ENCODE measurements around the gene ERH. TPM values are rescaled to one million over a fixed set of nuclear protein-coding genes. Genes with fewer than 3 reads are reported as not detected.
"Not testable (repeated sequence)": the region's sequence is repeated elsewhere in the genome, so short reads cannot be mapped to it uniquely, and the experiment has no call there.

Gene ERH
- total RNA-seq, 1 donor from 2014 or later = 282 TPM

DNA sequence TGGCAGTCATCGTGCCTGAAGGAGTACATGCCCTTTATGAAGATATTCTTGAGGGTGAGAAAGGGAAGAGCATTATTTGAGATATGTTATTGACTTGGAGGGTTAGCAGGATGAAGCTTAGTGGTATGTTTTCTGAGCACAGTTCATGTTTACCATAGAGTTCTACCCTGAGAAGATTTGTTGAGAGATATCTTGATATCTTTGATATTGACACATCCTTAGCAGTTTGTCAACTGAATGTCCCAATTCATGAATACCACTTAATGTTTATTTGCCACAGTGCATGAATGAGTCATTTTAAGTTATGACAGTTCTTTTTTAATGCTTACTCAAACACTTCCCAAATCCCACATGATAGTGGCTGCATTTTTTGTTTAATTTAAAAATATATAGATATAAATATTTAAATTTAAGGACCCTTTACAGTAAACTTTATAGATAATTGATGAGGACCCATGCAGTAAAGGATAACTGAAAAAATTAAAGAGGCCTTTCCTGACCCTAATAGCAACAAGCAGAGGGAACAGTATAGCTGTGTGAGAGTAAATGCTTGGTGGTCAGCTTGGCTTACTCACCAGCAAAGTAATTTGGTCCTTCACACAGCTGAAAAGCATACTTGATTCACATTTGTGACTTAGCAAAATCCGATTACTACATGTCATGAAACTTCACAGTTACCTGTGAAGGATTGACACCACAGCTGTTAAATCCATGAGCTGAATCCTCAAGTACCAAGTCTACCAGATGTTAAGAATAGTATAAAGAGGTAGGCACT is 26.2 kb upstream of the ERH start:
- H3K9me3 Mint-ChIP-seq (ENCODE audit: unreplicated experiment) = no peaks in the 10 kb centered on the region
- H3K27me3 Mint-ChIP-seq (ENCODE audit: unreplicated experiment) = no peaks in the 10 kb centered on the region
- TF ChIP-seq, protein P1, sequence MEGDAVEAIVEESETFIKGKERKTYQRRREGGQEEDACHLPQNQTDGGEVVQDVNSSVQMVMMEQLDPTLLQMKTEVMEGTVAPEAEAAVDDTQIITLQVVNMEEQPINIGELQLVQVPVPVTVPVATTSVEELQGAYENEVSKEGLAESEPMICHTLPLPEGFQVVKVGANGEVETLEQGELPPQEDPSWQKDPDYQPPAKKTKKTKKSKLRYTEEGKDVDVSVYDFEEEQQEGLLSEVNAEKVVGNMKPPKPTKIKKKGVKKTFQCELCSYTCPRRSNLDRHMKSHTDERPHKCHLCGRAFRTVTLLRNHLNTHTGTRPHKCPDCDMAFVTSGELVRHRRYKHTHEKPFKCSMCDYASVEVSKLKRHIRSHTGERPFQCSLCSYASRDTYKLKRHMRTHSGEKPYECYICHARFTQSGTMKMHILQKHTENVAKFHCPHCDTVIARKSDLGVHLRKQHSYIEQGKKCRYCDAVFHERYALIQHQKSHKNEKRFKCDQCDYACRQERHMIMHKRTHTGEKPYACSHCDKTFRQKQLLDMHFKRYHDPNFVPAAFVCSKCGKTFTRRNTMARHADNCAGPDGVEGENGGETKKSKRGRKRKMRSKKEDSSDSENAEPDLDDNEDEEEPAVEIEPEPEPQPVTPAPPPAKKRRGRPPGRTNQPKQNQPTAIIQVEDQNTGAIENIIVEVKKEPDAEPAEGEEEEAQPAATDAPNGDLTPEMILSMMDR (IDR thresholded peaks at IDR 0.05; ENCODE audit: unreplicated experiment) = no peak
- DNase-seq (ENCODE audit: low spot score) = no peak
- no peaks in the 10 kb centered on the region for H3K4me1 Mint-ChIP-seq (ENCODE audit: unreplicated experiment)
- H3K36me3 Mint-ChIP-seq (ENCODE audit: low read depth, unreplicated experiment) = peaks cover 12% of the 10 kb centered on the region
- no peak overlapping the region for H3K27ac Mint-ChIP-seq (ENCODE audit: unreplicated experiment)
- no peak overlapping the region for H3K4me3 Mint-ChIP-seq (ENCODE audit: unreplicated experiment)

DNA sequence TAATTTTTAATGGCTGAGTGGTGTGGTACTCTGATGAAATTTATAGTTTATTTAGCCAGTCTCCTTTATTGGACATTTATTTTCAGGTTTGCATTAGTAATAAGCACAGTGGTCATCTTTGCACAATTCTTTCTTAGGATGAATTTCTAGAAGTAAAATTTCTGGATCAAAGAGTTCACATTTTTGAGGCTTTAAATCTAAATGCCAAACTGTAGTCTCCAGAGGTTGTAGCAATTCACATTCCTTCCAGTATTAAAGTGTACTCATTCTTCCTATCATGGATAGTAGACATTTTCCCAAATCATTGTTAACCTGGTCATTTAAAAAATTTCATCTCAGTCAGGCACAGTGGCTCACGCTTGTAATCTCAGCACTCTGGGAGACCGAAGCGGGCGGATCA is 25.2 kb upstream of the ERH start:
- Mint-ChIP-seq H3K9me3 (ENCODE audit: unreplicated experiment) (no peaks in the 10 kb centered on the region), H3K36me3 (ENCODE audit: low read depth, unreplicated experiment) (peaks cover 12% of the 10 kb centered on the region), H3K27me3 (ENCODE audit: unreplicated experiment) (no peaks in the 10 kb centered on the region), H3K4me1 (ENCODE audit: unreplicated experiment) (no peaks in the 10 kb centered on the region), H3K27ac (ENCODE audit: unreplicated experiment) (no peak overlapping the region), H3K4me3 (ENCODE audit: unreplicated experiment) (no peak overlapping the region)
- no peak for DNase-seq (ENCODE audit: low spot score)
- TF ChIP-seq, protein P1 (IDR thresholded peaks at IDR 0.05; ENCODE audit: unreplicated experiment) = no peak

DNA sequence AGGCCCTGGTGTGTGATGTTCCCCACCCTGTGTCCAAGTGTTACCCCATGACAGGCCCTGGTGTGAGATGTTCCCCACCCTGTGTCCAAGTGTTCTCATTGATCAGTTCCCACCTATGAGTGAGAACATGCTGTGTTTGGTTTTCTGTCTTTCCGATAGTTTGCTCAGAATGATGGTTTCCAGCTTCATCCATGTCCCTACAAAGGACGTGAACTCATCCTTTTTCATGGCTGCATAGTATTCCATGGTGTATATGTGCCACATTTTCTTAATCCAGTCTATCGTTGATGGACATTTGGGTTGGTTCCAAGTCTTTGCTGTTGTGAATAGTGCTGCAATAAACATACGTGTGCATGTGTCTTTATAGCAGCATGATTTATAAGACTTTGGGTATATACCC is 18.0 kb upstream of the ERH start:
- H3K27me3 Mint-ChIP-seq (ENCODE audit: unreplicated experiment); H3K27ac Mint-ChIP-seq (ENCODE audit: unreplicated experiment); H3K4me1 Mint-ChIP-seq (ENCODE audit: unreplicated experiment); H3K36me3 Mint-ChIP-seq (ENCODE audit: low read depth, unreplicated experiment); H3K9me3 Mint-ChIP-seq (ENCODE audit: unreplicated experiment); H3K4me3 Mint-ChIP-seq (ENCODE audit: unreplicated experiment); DNase-seq (ENCODE audit: low spot score): not testable (repeated sequence)

DNA sequence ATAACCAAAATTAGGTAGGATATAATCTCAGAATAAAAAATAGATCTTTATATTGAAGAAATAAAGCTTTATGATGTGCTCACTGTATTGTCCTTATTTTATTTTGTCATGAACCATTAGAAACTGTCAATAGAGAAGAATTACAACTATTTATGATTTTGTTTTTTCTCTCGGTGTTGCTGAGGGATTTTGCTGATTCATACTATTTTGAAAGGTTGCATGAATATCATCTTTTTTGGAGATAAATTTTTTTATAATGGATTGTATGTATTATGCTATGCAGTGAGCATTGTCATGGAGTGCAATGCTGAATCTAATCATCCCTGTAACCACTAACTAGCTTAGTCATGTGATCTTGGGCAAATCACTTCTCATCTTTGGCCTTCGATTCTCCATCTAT is 15.4 kb upstream of the ERH start:
- Mint-ChIP-seq H3K9me3 (ENCODE audit: unreplicated experiment) (no peaks in the 10 kb centered on the region), H3K4me3 (ENCODE audit: unreplicated experiment) (no peak overlapping the region), H3K4me1 (ENCODE audit: unreplicated experiment) (no peaks in the 10 kb centered on the region), H3K27me3 (ENCODE audit: unreplicated experiment) (no peaks in the 10 kb centered on the region), H3K27ac (ENCODE audit: unreplicated experiment) (no peak overlapping the region), H3K36me3 (ENCODE audit: low read depth, unreplicated experiment) (peaks cover 3% of the 10 kb centered on the region)
- no peak for DNase-seq (ENCODE audit: low spot score)
- TF ChIP-seq, protein P1 (IDR thresholded peaks at IDR 0.05; ENCODE audit: unreplicated experiment) = no peak

DNA sequence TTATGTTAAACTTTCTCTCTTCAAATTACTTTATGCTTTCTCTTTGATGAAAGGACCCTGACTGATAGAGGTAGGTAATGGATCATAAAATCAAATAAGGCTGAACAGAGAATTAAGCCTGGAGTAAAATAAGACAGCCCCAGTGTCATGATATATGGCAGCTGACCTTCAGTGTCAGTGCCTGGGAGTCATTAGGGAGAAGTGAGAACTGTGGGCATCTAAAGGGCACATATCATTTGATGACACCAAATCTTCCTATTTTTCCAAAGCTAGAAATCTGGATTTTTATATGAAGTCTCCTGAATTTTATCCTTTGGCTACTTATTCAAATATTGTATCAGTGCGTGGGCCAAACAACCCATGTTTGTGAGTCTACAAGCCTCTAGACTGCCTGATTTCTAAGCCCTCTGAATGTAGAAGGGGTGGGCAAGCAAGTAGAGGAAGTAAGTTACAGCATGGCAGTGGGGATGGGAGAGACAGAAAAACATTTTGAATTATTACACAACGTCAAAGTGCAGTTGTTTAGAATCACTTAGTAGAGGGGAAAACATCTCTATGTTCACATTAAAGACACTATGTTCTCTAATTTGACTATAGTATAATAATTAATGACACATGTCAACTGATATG is 10.3 kb upstream of the ERH start:
- H3K4me1 Mint-ChIP-seq (ENCODE audit: unreplicated experiment) = no peaks in the 10 kb centered on the region
- H3K27ac Mint-ChIP-seq (ENCODE audit: unreplicated experiment) = no peak overlapping the region
- no peaks in the 10 kb centered on the region for H3K9me3 Mint-ChIP-seq (ENCODE audit: unreplicated experiment)
- H3K4me3 Mint-ChIP-seq (ENCODE audit: unreplicated experiment) = no peak overlapping the region
- no peak for DNase-seq (ENCODE audit: low spot score)
- TF ChIP-seq, protein P1 (IDR thresholded peaks at IDR 0.05; ENCODE audit: unreplicated experiment) = no peak
- peaks cover 7% of the 10 kb centered on the region for H3K36me3 Mint-ChIP-seq (ENCODE audit: low read depth, unreplicated experiment)
- H3K27me3 Mint-ChIP-seq (ENCODE audit: unreplicated experiment) = no peaks in the 10 kb centered on the region

Data from endothelial cell (in vitro differentiated cells).